Sigmoid colon (tissue), 3 donors: ENCODE results near the gene KIAA0930.

Experiments used
- POLR2A ChIP-seq, 2 donors: fragments of 450-650 bp; IDR thresholded peaks; one replicate each; pipeline ENCODE4 v1.6.1; 2016; ENCODE audit warnings: antibody characterized with exemption in 2 of 2, mild to moderate bottlenecking in 2 of 2, moderate library complexity in 2 of 2
- TF ChIP-seq, protein P1 (sequence below), 4 experiments: fragments of 450-650 bp in 3 of 4; fragments of 200-600 bp in 1 of 4; IDR thresholded peaks; one replicate each; pipeline ENCODE4 v1.5.1; 2016 to 2019; ENCODE audit warnings: antibody characterized with exemption in 4 of 4, mild to moderate bottlenecking in 3 of 4, moderate library complexity in 2 of 4

DNA sequence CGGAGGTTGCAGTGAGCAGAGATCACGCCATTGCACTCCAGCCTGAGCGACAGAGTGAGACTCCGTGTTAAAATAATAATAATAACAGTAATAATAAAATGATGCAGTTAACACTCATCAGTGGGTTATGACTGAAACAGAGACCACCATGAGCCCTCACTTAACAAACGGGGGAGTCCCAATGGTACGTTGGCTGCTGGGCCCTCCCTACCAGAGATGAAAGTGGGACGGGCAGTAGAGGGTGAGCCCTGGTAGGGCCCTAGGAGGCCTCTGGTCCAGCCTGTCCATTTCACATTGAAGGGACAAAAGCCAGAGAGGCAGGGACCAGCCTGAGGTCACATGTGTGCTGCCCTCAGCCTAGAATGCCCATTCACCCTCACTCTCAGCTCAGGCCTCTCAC lies 13.7 kb upstream of the KIAA0930 start:
- TF ChIP-seq, protein P1, sequence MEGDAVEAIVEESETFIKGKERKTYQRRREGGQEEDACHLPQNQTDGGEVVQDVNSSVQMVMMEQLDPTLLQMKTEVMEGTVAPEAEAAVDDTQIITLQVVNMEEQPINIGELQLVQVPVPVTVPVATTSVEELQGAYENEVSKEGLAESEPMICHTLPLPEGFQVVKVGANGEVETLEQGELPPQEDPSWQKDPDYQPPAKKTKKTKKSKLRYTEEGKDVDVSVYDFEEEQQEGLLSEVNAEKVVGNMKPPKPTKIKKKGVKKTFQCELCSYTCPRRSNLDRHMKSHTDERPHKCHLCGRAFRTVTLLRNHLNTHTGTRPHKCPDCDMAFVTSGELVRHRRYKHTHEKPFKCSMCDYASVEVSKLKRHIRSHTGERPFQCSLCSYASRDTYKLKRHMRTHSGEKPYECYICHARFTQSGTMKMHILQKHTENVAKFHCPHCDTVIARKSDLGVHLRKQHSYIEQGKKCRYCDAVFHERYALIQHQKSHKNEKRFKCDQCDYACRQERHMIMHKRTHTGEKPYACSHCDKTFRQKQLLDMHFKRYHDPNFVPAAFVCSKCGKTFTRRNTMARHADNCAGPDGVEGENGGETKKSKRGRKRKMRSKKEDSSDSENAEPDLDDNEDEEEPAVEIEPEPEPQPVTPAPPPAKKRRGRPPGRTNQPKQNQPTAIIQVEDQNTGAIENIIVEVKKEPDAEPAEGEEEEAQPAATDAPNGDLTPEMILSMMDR (IDR thresholded peaks at IDR 0.05): no peak
- TF ChIP-seq POLR2A (IDR thresholded peaks at IDR 0.05): no peak
